ENCODE data around the gene GSE1.

GSE1 gene

GRCh38 chr16:85724126-85724879 lies 111.2 kb downstream of the GSE1 start:
- Mint-ChIP-seq H3K4me3 (no peak overlapping the region), H3K27me3 (no peaks in the 10 kb centered on the region), H3K36me3 (ENCODE audit: low read depth) (peaks cover 4% of the 10 kb centered on the region), H3K27ac (peak overlapping the region; percentile 8), H3K4me1 (ENCODE audit: low read depth) (no peaks in the 10 kb centered on the region), H3K9me3 (no peaks in the 10 kb centered on the region)

DNA sequence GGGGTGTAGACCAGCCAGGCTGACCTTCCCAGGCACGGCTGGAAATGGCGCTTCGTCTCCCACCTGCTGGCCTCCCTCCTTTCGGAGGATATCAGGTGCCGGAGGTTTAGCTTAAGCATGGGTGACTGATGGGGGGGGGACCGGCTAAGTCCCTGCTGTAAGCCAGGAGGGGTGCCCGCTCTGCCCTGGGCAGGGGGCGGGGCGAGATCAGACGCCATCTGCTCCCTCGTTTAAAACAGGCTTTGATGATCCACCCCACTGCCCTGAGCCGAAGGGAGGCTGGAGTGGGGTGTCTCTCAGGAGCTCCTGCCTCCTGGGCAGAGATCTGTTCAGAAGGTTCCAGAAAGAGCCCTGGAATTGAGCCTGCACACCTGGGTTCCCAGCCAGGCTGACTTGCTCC lies 111.8 kb downstream of the GSE1 start:
- peaks cover 4% of the 10 kb centered on the region for H3K36me3 Mint-ChIP-seq (ENCODE audit: low read depth)
- no peak overlapping the region for H3K27ac Mint-ChIP-seq
- no peaks in the 10 kb centered on the region for H3K27me3 Mint-ChIP-seq
- H3K4me1 Mint-ChIP-seq (ENCODE audit: low read depth), result peaks cover 3% of the 10 kb centered on the region
- no peak overlapping the region for H3K4me3 Mint-ChIP-seq
- no peaks in the 10 kb centered on the region for H3K9me3 Mint-ChIP-seq

Measured in stimulated activated naive CD8-positive, alpha-beta T cell treated with anti-CD3 and anti-CD28 coated beads, Interleukin-15, Interleukin-2, amounts not matched to agents 100 ng/mL and 50 ng/mL, for 24 hours (primary cell).